CD4-positive, alpha-beta T cell treated with Interleukin-17A for 4 hours (primary cell): ENCODE measurements around the gene TBC1D22A.
"Not testable (repeated sequence)": the region's sequence is repeated elsewhere in the genome, so short reads cannot be mapped to it uniquely, and the experiment has no call there.

Source experiments
- DNase-seq: peaks from one replicate; pipeline ENCODE4 v3.0.0-alpha.2; 2020; ENCODE audit warnings: mixed read lengths

Gene TBC1D22A

DNA sequence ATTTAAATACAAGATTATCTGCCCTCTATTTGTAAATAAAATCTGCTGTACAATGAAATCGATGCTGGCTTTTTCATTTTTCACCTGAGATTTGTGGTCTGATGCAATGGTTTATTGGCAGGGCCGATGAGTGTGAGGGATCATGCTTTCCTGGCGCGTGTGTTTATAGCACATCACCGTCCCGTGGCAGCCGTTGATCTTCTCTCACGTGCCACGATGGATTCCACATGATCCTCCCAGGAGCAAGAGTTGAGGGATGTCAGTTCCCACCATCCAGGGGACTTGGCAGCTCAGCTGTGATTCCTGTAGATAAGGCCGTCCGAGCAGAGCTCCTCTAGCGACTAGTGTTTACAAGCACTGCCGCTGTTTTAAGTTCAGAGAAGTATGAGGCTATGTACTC lies 213.7 kb downstream of the TBC1D22A start:
- DNase-seq = no peak

- no peak for DNase-seq
These were observed 214.1 kb downstream of the TBC1D22A start for GRCh38 chr22:46976598-46976997.

GRCh38 chr22:46977656-46978343 lies 215.3 kb downstream of the TBC1D22A start:
- no peak for DNase-seq

DNA sequence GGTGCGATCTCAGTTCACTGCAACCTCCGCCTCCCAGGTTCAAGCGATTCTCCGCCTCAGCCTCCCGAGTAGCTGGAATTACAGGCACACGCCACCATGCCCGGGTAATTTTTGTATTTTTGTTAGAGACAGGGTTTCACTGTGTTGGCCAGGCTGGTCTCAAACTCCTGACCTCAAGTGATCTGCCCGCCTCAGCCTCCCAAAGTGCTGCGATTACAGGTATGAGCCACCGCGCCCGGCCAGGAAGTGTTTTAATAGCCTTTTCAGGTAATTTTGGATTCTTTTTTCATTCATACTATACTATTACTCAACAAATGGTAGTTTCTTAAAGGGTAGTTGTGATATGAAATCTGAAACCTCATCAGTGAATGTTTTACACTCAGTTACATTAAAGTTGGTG lies 216.2 kb downstream of the TBC1D22A start:
- not testable (repeated sequence) for DNase-seq

DNA sequence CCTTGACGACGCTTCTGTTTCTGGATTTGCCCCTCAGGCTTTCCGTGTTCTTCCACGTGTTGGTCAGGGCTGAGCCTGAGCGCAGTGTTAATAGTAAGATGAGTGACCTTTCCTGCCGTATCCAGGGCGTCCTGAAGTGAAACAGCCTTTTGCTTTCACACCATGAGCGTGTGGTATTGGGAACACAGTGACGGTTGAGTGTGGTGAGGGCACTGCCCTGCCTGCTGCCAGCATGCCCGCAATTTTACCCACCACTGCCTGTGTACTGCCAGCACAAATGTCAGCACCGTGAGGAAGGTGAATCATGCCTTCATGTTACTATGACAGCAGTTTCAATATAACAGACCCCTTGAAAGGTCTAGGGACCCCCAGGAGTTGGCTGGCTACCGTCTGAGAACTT lies 217.1 kb downstream of the TBC1D22A start:
- DNase-seq = no peak

DNA sequence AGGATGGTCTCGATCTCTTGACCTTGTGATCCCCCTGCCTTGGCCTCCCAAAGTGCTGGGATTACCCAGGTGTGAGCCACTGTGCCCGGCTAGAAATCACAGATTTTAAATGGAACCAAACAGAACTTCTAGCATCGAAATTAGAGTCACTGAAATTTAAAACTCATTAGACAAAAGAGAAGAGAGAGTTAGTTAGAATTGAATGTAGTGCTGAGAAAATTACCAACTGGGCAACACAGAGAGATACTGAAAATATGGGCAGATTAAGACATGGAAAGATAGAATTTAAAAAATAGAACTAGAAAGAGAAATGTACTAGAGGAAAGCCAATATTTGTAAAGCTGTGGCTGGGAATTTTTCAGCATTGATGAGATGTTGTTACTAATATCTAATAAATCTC lies 217.9 kb downstream of the TBC1D22A start:
- DNase-seq = no peak

DNA sequence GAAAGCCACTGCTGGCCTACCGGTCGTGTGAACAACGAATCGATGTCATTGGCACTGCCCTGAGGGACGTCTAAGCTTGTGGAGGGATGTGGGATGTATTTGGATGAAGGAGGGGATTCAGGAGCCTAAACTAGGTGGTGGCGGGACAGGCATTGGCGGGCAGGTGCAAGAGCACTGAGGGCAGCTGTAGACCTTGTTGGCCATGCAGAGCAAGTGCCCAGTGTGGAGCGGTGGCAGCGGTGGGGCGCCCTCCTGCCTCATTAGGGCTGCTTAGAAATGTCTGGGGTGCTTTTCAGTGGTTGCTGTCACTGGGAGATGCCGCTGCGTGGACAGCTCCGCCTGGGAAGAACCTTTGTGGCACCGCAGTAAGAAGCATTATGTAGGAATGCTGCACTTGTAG lies 220.2 kb downstream of the TBC1D22A start:
- DNase-seq = no peak

DNA sequence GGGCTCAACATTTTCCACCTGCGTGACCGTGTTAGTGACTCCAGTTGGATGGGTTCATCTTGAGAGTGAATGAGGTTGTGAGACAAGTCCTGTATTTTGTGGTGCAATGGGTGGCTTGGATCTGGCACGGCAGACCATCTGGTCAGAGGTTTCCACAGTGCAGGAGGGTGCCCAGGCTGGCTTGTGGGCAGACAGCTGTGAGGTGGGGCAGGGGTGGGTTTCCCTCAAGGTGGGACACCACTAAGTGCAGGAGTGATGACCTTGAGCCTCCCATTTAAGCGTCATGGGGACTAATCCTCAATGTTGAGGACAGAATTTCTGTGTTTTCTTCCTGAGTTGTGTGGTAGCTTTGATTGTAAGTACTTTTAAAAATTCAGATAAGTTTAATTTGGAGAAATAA lies 220.6 kb downstream of the TBC1D22A start:
- DNase-seq = no peak

DNA sequence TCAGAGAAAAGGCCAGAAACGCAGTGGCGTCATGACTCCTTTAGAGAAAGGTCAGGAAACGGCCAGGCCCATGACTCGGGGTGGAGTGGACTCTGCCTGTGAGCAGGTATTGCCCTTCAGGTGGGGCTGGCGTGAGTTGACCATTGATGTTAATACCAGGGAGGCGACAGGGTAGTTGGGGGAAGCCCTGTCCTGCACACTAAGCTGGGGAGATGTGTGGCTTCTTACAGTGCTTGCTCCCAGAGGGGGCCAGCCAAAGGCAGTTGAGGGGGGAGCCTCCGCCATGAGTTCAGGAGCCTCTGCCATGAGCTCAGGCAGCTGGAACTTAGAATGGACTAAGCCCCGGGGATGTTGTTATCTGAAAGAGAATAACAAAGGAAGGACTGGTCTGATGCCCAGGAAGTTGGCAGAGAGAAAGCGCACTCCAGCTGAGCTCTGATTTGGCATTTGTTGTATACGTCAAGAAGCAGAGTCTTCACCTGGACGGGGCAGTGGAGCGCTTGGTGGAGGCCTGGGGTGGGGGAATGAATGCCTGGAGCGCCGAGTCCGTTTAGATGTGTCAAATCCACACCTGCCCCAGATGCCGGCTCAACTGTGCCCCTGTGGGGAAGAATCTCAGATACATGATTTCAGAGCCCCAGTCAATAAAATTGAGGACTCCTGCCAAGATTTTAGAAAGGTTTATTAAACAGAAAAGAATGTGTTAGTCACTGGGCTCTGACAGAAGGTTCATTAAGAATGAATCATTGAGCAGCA lies 222.5 kb downstream of the TBC1D22A start:
- no peak for DNase-seq

- DNase-seq = no peak
These were observed 223.0 kb downstream of the TBC1D22A start for GRCh38 chr22:46985507-46985882.

DNA sequence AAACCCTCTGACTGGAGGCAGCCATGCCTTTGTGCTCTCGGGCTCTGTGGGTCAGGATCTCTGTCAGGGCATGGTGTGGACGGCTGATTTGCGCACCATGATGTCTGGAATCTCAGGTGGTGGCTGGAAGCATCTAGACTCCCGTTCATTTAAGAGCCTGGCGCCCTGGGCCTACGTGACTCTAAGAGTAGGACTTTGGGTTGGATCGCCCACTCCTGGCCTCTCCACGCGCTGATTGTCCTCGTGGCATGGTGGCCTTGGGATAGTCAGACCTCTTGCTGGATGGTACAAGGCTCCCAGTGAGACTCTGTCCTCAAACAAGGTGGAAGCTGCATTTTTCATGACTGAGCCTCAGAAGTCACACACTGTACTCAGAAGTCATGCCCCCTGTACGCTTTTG lies 224.3 kb downstream of the TBC1D22A start:
- DNase-seq = no peak

DNA sequence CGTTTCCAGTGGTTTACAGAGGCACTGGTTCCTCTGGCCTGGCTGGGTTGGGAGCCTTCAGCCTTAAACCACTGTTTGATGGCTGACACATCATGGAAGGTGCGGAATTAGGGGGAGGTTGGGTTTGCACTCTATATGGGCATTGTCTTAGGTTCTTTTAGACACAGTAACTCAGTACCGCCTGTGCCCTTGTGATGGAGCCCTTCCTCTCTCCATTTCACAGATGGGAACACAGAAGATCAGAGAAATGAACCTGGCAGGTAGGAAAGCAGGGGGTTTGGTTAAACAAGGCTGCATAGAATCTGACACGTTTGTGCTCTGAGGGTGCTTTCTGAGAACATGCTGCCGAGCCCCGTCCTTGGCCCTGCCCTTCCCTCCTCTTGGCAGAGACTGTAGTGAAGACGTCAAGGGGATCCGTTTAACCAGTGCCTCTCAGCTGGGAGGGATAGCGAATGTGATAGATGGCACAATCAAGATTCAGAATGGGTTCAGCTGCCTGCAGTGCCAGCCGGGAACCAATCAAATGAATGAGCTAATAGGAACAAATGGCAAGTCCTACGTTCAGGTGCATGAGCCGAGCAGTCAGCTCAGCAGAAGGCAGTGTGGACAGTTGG lies 228.6 kb downstream of the TBC1D22A start:
- no peak for DNase-seq

DNA sequence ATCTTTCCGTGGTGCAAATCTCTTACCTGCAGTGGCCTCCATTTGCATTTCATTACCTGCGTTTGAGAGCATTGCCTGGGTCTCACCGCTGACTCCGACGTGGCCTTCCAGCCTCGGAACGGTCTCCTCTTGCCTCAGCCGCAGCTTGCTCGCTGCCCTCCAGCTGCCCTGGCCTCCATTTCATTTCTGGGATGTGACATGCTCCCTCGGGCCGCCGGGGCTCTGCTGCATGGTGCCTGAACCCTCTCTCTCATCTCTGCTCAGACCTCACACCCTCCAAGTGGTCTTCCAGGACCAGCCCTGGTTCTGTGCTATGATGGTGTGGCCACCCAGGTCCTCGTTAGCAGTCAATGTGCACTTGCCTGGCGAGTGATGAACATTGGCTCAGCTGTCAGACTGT lies 229.2 kb downstream of the TBC1D22A start:
- DNase-seq = no peak

- no peak for DNase-seq
These were observed 229.8 kb downstream of the TBC1D22A start for GRCh38 chr22:46992121-46992731.

DNA sequence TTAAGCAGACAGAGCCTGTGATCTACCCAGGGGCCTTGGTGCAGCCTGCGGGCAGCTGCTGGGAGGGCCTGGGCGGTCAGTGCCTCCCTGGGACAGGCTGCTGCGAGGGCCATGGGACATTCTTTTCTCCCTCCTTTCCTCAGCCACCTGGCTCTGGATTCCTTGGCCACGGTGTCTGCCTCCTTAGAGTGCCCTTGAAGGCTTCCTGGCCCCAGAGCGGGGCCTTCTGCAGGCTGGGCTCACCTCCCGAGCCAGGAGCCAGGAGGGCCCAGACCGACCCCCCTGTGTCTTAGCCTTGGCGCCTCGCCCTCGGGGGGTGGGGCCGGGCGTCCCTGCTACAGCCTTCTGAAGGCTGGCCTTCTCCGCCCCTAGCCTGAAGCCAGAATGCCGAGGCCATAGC lies 231.2 kb downstream of the TBC1D22A start:
- no peak for DNase-seq

DNA sequence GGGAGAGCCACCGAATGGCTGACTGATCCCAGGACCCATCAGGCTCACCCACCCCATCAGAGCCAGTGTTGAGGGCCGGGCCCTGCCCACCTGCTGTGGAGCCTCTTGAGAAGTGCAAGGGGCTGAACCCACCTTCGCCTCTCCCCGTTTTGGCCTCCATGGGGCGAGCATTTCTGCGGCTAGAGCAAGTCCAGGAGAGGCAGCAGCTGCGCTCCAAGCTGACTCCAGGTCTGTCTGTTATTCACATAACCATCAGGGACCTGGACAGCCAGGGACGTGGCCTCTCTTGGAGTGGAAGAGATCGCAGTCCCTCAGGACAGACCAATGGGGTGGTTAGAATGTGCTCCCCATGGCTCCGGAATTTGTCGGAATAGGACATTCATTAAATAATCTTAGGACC lies 231.8 kb downstream of the TBC1D22A start:
- DNase-seq = no peak

DNA sequence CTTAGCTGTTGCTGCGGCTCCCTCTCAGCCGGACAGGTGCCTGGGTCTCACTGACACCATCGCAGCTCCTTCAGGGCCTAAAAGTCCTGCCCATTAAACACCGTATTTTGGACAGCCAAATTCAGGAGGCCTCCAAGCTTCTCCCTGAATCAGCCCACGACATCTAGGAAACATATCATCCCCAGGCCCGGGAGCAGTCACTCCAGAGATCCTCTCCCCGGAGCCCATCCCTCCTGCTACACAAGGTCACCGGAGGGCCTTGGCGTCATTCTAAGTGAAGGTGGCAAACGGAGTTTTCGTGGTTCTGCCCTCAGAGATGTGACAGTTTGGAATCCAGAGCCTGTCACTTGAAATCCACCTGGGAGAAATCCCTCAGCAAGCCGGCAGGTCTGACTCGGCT lies 232.5 kb downstream of the TBC1D22A start:
- no peak for DNase-seq

DNA sequence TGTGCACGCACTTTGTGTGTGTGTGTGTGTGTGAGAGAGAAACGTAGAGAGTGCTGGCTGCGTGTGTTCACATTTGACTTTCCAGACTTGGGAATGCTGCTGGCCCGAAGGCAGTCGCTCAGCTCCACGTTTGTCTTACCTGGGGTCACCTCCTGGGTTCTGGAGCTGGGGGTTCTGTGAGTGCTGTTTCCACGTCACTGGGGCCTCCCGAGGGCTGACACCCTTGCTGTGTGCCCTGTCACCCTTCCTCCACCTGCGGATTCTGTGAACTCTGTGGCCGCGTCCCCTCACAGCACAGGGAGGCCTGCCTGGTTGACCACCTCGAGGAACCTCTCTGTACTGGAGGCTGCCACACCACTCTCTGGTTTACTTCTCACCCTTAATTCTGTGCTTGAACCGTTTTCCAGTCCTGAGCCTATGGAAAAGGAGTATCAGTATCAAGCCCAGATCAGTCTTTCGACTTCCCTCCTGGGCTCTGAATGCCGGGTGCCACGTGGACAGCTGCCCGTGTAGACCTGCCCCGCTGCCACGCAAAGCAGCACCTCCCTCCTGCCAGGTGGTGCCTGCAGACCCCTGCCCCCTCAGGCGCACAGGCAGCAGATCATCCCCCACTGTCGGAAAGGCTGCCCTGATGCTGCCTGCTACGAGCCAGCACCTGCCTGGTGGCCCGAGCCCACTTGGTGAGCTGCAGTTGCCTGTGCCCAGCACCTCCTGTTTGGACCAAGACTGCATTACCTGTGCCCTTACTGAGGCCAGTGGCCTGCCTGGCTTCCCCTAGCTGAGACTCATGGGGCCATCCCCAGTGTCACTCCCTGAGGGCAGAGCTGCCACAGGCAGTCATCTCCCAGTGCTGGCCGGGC lies 233.3 kb downstream of the TBC1D22A start:
- no peak for DNase-seq

DNA sequence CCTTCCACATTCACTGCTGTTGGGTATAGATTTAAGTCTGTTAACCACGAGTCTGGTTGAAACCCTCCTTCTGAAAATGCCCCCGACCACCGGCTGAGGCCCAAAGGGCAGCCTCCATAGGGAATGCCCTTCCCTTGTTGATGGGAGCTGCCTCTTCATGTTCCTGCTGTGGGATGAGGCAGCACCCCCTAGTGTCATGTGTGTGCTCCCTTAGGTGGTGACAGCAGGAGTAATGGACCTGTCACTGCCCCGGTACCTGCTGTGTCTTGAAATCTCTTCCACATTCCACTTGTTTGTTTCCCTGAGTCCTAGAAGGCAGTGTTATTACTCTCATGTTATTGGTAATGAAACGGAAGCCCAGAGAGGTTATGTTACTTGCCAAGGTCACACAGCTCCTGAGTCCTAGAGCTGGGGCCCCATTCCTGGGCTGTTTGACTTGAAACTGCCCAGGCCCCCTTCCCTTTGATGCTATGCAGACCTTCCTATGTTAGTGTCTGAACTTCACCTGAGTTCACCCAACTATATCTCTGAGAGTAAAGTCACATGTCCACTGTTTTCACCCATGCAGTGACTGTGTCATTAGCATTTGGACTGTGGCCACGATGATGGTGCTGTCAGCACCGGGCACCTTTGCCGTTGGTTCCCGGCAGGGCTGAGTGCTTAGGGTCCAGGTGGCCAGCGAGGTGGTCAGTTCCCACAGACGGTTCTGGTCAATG lies 234.3 kb downstream of the TBC1D22A start:
- DNase-seq = no peak

- DNase-seq = no peak
These were observed 235.0 kb downstream of the TBC1D22A start for GRCh38 chr22:46997311-46997970.

GRCh38 chr22:46998331-46998730 lies 235.9 kb downstream of the TBC1D22A start:
- no peak for DNase-seq

DNA sequence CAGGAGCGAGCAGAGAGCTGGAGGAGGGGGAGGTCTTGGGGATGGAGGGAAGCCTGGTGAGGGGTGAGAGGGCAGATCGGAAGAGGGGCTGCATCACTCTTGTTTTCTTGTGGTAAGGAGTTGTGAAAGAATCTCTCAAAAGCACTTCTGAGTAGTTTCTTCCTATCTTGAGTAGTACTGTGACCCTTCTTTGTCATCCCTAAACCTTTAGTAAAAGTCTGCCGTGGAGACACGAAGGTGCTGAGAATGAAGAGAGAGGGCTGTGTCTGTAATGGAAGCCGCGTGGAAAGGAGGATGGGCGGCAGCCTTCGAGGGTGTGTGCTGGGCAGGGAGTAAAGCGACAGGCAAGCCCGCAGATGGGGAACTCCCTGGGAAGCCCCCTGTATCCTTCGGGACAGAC lies 237.8 kb downstream of the TBC1D22A start:
- DNase-seq = no peak
